H1 (cell line): ENCODE measurements around the gene CPED1. TPM values are rescaled to one million over a fixed set of nuclear protein-coding genes. Genes with fewer than 3 reads are reported as not detected.

Experiments used
- CTCF ChIA-PET: fragments of 300-600 bp; sonication (Branson Sonifier 250); formaldehyde crosslinking; loops from one replicate; lab custom pipeline; 2021; ENCODE audit not compliant: partially characterized antibody; lab: Charles Lee
- POLR2A ChIA-PET: fragments of 300-600 bp; sonication (Branson Sonifier 250); formaldehyde crosslinking; loops from one replicate; lab custom pipeline; 2021; ENCODE audit warnings: inconsistent platforms; ENCODE audit not compliant: partially characterized antibody; lab: Charles Lee
- DNase-seq, 2 experiments: peaks; one replicate each; pipeline versions ENCODE4 v3.0.0 to v3.0.0-alpha.2; 2010 to 2022; ENCODE audit warnings: low spot score in 2 of 2, low read depth in 1 of 2, mixed read lengths in 1 of 2
- FAIRE-seq: peaks from 2 replicates; lab custom pipeline; 2011; peaks lifted over from hg19 to GRCh38; lab: Jason Lieb, UNC
- H2AFZ ChIP-seq: 2 replicates; pipeline ENCODE4 v1.8.1; 2012; ENCODE audit warnings: low read length, inconsistent platforms
- H2AK5ac ChIP-seq: 2 replicates; pipeline ENCODE4 v1.6.1; 2013; ENCODE audit warnings: low read depth, low read length
- H2BK120ac ChIP-seq: replicated peaks from 2 replicates; pipeline ENCODE3; 2013; ENCODE audit warnings: low read depth, low read length, inconsistent platforms
- H2BK12ac ChIP-seq: 2 replicates; pipeline ENCODE4 v1.6.1; 2013; ENCODE audit warnings: low read depth, low read length
- H2BK15ac ChIP-seq: 2 replicates; pipeline ENCODE4 v1.6.1; 2013; ENCODE audit warnings: low read length
- H2BK20ac ChIP-seq: 2 replicates; pipeline ENCODE4 v1.6.1; 2013; ENCODE audit warnings: low read length
- H2BK5ac ChIP-seq: 2 replicates; pipeline ENCODE4 v1.6.1; 2013; ENCODE audit warnings: low read depth, low read length
- H3K14ac ChIP-seq: 2 replicates; pipeline ENCODE4 v1.6.1; 2013; ENCODE audit warnings: inconsistent platforms; ENCODE audit not compliant: insufficient read length
- H3K18ac ChIP-seq: 2 replicates; pipeline ENCODE4 v1.6.1; 2013; ENCODE audit warnings: low read length; ENCODE audit errors: extremely low read depth
- H3K23ac ChIP-seq: 2 replicates; pipeline ENCODE4 v1.6.1; 2013; ENCODE audit warnings: inconsistent platforms; ENCODE audit not compliant: insufficient read length
- H3K23me2 ChIP-seq: 2 replicates; pipeline ENCODE4 v1.6.1; 2013; ENCODE audit warnings: low read depth, low read length
- H3K27ac ChIP-seq: 2 replicates; pipeline ENCODE4 v1.6.1; 2011; ENCODE audit warnings: low read depth, low read length, inconsistent platforms
- H3K27me3 ChIP-seq, 4 experiments: replicated peaks in 1 of 4; 1 replicate in 1 of 4; 2 replicates in 3 of 4; pipeline versions ENCODE4 v1.6.1 to v1.8.1; 2011 to 2013; ENCODE audit warnings: low read length in 3 of 4, mild to moderate bottlenecking in 3 of 4, inconsistent platforms in 2 of 4, mixed read lengths in 2 of 4, moderate library complexity in 1 of 4; ENCODE audit not compliant: control insufficient read depth in 3 of 4, insufficient read depth in 3 of 4; ENCODE audit errors: extremely low read depth in 1 of 4
- H3K36me3 ChIP-seq, 4 experiments: 2 replicates each; pipeline versions ENCODE4 v1.6.1 to v1.8.1; 2011 to 2013; ENCODE audit warnings: mild to moderate bottlenecking in 4 of 4, low read length in 3 of 4, moderate library complexity in 2 of 4, control low read depth in 1 of 4, inconsistent platforms in 1 of 4; ENCODE audit not compliant: insufficient read depth in 4 of 4, control insufficient read depth in 2 of 4
- H3K4ac ChIP-seq: replicated peaks from 2 replicates; pipeline ENCODE3; 2013; ENCODE audit warnings: low read length, low read depth, mixed read lengths, inconsistent platforms; ENCODE audit not compliant: insufficient read length
- H3K4me1 ChIP-seq, 4 experiments: replicated peaks in 1 of 4; 1 replicate in 1 of 4; 2 replicates in 3 of 4; pipeline versions ENCODE4 v1.6.1 to v1.8.1; 2011 to 2013; ENCODE audit warnings: low read length in 3 of 4, inconsistent platforms in 2 of 4, mixed read lengths in 1 of 4; ENCODE audit not compliant: insufficient read depth in 4 of 4, control insufficient read depth in 3 of 4
- H3K4me2 ChIP-seq, 2 experiments: 2 replicates each; pipeline versions ENCODE4 v1.6.1 to v1.8.1; 2011 to 2013; ENCODE audit warnings: low read depth in 2 of 2, low read length in 2 of 2, control low read depth in 1 of 2, inconsistent platforms in 1 of 2, mild to moderate bottlenecking in 1 of 2; ENCODE audit not compliant: insufficient read depth in 1 of 2
- H3K4me3 ChIP-seq, 4 experiments: fragments of 200-600, 300-600 bp in 1 of 4; sonication (generic), shearing (Covaris generic), sonication (Bioruptor Twin) in 1 of 4; 2 replicates each; pipeline versions ENCODE4 v1.5.1 to v1.8.1; 2011 to 2016; ENCODE audit warnings: low read length in 4 of 4, low read depth in 3 of 4, control low read depth in 2 of 4, inconsistent platforms in 2 of 4, mild to moderate bottlenecking in 2 of 4, mixed read lengths in 1 of 4, moderate library complexity in 1 of 4; ENCODE audit not compliant: insufficient read depth in 2 of 4; ENCODE audit errors: extremely low read depth in 1 of 4
- H3K56ac ChIP-seq: replicated peaks from 2 replicates; pipeline ENCODE3; 2013; ENCODE audit warnings: low read depth, mild to moderate bottlenecking, mixed read lengths, low read length, inconsistent platforms; ENCODE audit not compliant: insufficient read length
- H3K79me1 ChIP-seq: 2 replicates; pipeline ENCODE4 v1.6.1; 2013; ENCODE audit warnings: low read depth, low read length, control low read depth
- H3K79me2 ChIP-seq, 2 experiments: 2 replicates each; pipeline versions ENCODE4 v1.6.1 to v1.8.1; 2012 to 2013; ENCODE audit warnings: low read length in 2 of 2, mild to moderate bottlenecking in 2 of 2, inconsistent platforms in 1 of 2; ENCODE audit not compliant: insufficient read depth in 2 of 2, control insufficient read depth in 1 of 2
- H3K9ac ChIP-seq, 4 experiments: replicated peaks in 1 of 4; 1 replicate in 1 of 4; 2 replicates in 3 of 4; pipeline versions ENCODE4 v1.6.1 to v1.8.1; 2011 to 2013; ENCODE audit warnings: low read depth in 3 of 4, low read length in 3 of 4, control low read depth in 2 of 4, mild to moderate bottlenecking in 2 of 4, moderate library complexity in 2 of 4, inconsistent platforms in 1 of 4; ENCODE audit errors: extremely low read depth in 1 of 4
- H3K9me3 ChIP-seq, 2 experiments: 2 replicates each; pipeline versions ENCODE4 v1.6.1 to v1.8.1; 2012 to 2013; ENCODE audit warnings: mild to moderate bottlenecking in 2 of 2, moderate library complexity in 2 of 2, control low read depth in 1 of 2, inconsistent platforms in 1 of 2, low read depth in 1 of 2, low read length in 1 of 2, mixed read lengths in 1 of 2; ENCODE audit not compliant: insufficient read depth in 2 of 2
- H4K20me1 ChIP-seq, 2 experiments: replicated peaks in 1 of 2; 2 replicates each; pipeline versions ENCODE3 to v1.8.1; 2011 to 2013; ENCODE audit warnings: inconsistent platforms in 2 of 2, low read length in 2 of 2, mild to moderate bottlenecking in 1 of 2; ENCODE audit not compliant: insufficient read depth in 2 of 2, control insufficient read depth in 1 of 2
- H4K5ac ChIP-seq: 2 replicates; pipeline ENCODE4 v1.6.1; 2013; ENCODE audit warnings: low read length, low read depth, mixed read lengths, inconsistent platforms; ENCODE audit not compliant: insufficient read length
- H4K8ac ChIP-seq: 2 replicates; pipeline ENCODE4 v1.8.0; 2013; ENCODE audit warnings: mild to moderate bottlenecking, moderate library complexity, low read length, inconsistent platforms; ENCODE audit not compliant: insufficient read depth; ENCODE audit errors: extremely low read depth
- H4K91ac ChIP-seq: replicated peaks from 2 replicates; pipeline ENCODE3; 2013; ENCODE audit warnings: low read length, mixed read lengths, inconsistent platforms; ENCODE audit not compliant: insufficient read length
- CBX5 ChIP-seq: fragments of 300-800, 300-1000 bp; sonication (generic); IDR thresholded peaks from 2 replicates; pipeline ENCODE4 v1.7.1; 2016; ENCODE audit warnings: antibody characterized with exemption, low read length, low read depth
- CTBP2 ChIP-seq: IDR thresholded peaks from 2 replicates; pipeline ENCODE4 v1.7.0; 2011; ENCODE audit warnings: borderline replicate concordance, mild to moderate bottlenecking, moderate library complexity, mixed read lengths, low read length; ENCODE audit not compliant: insufficient read depth, insufficient read length
- EZH2 ChIP-seq: fragments of 200-600 bp; sonication (generic); IDR thresholded peaks from 2 replicates; pipeline ENCODE4 v1.7.1; 2012; ENCODE audit warnings: low read depth, mild to moderate bottlenecking, moderate library complexity, low read length, inconsistent platforms; ENCODE audit not compliant: severe bottlenecking
- KDM5A ChIP-seq: fragments of 200-600 bp; IDR thresholded peaks from 2 replicates; pipeline ENCODE4 v1.7.1; 2012; ENCODE audit warnings: mild to moderate bottlenecking, low read length, inconsistent platforms, mixed read lengths
- MAFK ChIP-seq: IDR thresholded peaks from 2 replicates; pipeline ENCODE4 v1.6.1; 2012; ENCODE audit warnings: low read depth, mild to moderate bottlenecking, improper control_type of control experiment, low read length
- POLR2A ChIP-seq, 2 experiments: IDR thresholded peaks; 1 replicate in 1 of 2; 2 replicates in 1 of 2; pipeline ENCODE4 v1.6.1; 2011; ENCODE audit warnings: low read depth in 2 of 2, low read length in 2 of 2, mild to moderate bottlenecking in 2 of 2; ENCODE audit errors: control extremely low read depth in 1 of 2
- SAP30 ChIP-seq: fragments of 300-600 bp; sonication (generic); IDR thresholded peaks from 2 replicates; pipeline ENCODE4 v1.7.1; 2012; ENCODE audit warnings: low read length, moderate library complexity, mild to moderate bottlenecking, inconsistent platforms; ENCODE audit not compliant: insufficient read depth, insufficient replicate concordance
- SIN3A ChIP-seq, 2 experiments: IDR thresholded peaks in 1 of 2; conservative IDR thresholded peaks in 1 of 2; 2 replicates each; pipeline ENCODE4 v1.6.1; 2011 to 2012; ENCODE audit warnings: low read length in 2 of 2, improper control_type of control experiment in 1 of 2, low read depth in 1 of 2, mild to moderate bottlenecking in 1 of 2
- SIX5 ChIP-seq: IDR thresholded peaks from 2 replicates; pipeline ENCODE4 v1.6.1; 2011; ENCODE audit warnings: mild to moderate bottlenecking, low read depth, low read length
- WGBS, 2 experiments: shearing (Covaris generic) in 1 of 2; methylation state at CpG; one replicate each; pipeline versions ENCODE4 v1.1.6 to v1.1.7; 2013 to 2015; ENCODE audit warnings: low lambda C conversion rate in 2 of 2, mixed read lengths in 2 of 2, inconsistent platforms in 1 of 2, low coverage in 1 of 2, missing lambda C conversion rate in 1 of 2; ENCODE audit not compliant: insufficient replicate concordance in 2 of 2, insufficient coverage in 1 of 2, insufficient read length in 1 of 2; ENCODE audit errors: extremely low coverage in 1 of 2, missing lambda C conversion rate in 1 of 2; 5-methylcytosine and 5-hydroxymethylcytosine counted together
- polyA plus RNA-seq, 7 experiments: library from polyadenylated mRNA; depleted of rRNA in 3 of 7; stranded (reverse) in 5 of 7; unstranded in 2 of 7; fragments of >200 nt in 5 of 7; fragments of 200-250 nt in 2 of 7; gene quantifications; 1 replicate in 5 of 7; 2 replicates in 1 of 7; 4 replicates in 1 of 7; pipeline versions ENCODE4 v1.2.1 to v1.2.3, GENCODE V29; 2011 to 2013; ENCODE audit warnings: missing spikeins in 2 of 7, mixed read lengths in 2 of 7
- total RNA-seq: library from RNA; stranded (reverse); fragmentation: NEBNext Ultra II Directional; extraction: Animal tissue kit (Norgen Biotek cat#: 25700); gene quantifications from 2 replicates; pipeline ENCODE4 v1.2.1, GENCODE V29; 2021

CPED1 gene
- total and polyA plus RNA-seq, 2 of the 8 experiments (the other 6 are each of a cell fraction or from before 2014, with no cell fraction given) = 0.08 to 0.39 TPM

DNA sequence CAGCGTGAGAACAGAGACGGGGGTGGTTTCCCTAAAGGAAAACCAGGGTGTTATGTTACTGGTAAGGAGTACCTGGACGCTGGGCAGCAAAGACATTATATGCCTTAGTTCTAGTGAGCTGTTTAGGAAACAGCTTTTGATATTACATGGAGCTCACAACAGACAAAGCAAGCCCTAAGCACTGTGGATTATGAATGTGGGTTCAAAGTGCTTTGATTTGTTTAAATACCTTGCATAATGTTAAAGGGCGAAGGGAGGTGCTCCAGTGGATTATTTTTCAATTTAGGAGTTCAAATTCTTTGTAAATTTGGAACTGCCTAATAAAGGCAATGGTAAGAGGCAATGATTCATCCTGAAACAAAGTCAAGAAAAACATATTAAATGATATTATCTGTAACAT lies 354.1 kb downstream of the CPED1 start:
- H2BK120ac ChIP-seq = no peak overlapping the region
- H3K4me2 ChIP-seq = no peak overlapping the region

More for the DNA sequence above, 354.1 kb downstream of the CPED1 start:
- no peak overlapping the region for H3K56ac ChIP-seq
- H4K8ac ChIP-seq = no peak overlapping the region
- H3K79me2 ChIP-seq = no peaks in the 10 kb centered on the region
- no peaks in the 10 kb centered on the region for H3K23me2 ChIP-seq
- CTCF ChIA-PET = no interaction called here
- no peaks in the 10 kb centered on the region for H3K27me3 ChIP-seq
- no peak overlapping the region for H3K18ac ChIP-seq
- no peak overlapping the region for H3K23ac ChIP-seq
- no peak overlapping the region for H2BK12ac ChIP-seq
- no peak overlapping the region for H2BK5ac ChIP-seq
- no peak for DNase-seq
- H3K79me1 ChIP-seq = no peaks in the 10 kb centered on the region
- H2AFZ ChIP-seq = no peak overlapping the region
- H3K4me1 ChIP-seq = no peaks in the 10 kb centered on the region
- TF ChIP-seq SIN3A (conservative IDR thresholded peaks at IDR 0.05 in 1 of 2, IDR thresholded peaks at IDR 0.05 in 1 of 2; ENCODE audit: low read depth in 1 of 2, low read length in 2 of 2) = no peak
- no peak for TF ChIP-seq EZH2
- TF ChIP-seq CBX5 = no peak
- TF ChIP-seq SIX5 = no peak
- TF ChIP-seq KDM5A = no peak
- TF ChIP-seq SAP30 = no peak
- no peak for TF ChIP-seq CTBP2
- TF ChIP-seq POLR2A (IDR thresholded peaks at IDR 0.05; ENCODE audit: control extremely low read depth in 1 of 2, low read depth in 2 of 2, low read length in 2 of 2) = no peak
- no peak for TF ChIP-seq MAFK
- TF ChIP-seq, all 59 proteins: peak for 0
- Histone ChIP-seq H3K36me3 (peaks cover 0 to 7% (median 5%) of the 10 kb centered on the region in 4 experiments; a peak in 4 of 8 replicates), H4K20me1 (no peaks in the 10 kb centered on the region), H2BK20ac (no peak overlapping the region), H3K27ac (no peak overlapping the region), H4K91ac (no peak overlapping the region), H3K4ac (no peak overlapping the region), H2BK15ac (no peak overlapping the region), H2AK5ac (no peak overlapping the region), H3K4me3 (no peak overlapping the region), H3K9me3 (no peaks in the 10 kb centered on the region), H3K9ac (no peak overlapping the region), H3K14ac (no peak overlapping the region), H4K5ac (no peak overlapping the region)
- 92% methylated on average over 4 of the region's 4 CpGs; no CpG with 5 or more reads in 1 of the 2 experiments for WGBS, 2 experiments
- POLR2A ChIA-PET = no interaction called here
- FAIRE-seq = no peak
